NOMO-1 treated with DMSO at 0.1 percent for 48 hours (cell line): ENCODE results near the gene LYPD6B.
A peak's percentile ranks its signal among the peaks of the same experiment; 100 is the strongest.

Experiments
- DNase-seq: peaks from one replicate; lab custom pipeline; 2025; ENCODE audit not compliant: unreplicated experiment; lab: John Stamatoyannopoulos, UW

Gene LYPD6B

DNA sequence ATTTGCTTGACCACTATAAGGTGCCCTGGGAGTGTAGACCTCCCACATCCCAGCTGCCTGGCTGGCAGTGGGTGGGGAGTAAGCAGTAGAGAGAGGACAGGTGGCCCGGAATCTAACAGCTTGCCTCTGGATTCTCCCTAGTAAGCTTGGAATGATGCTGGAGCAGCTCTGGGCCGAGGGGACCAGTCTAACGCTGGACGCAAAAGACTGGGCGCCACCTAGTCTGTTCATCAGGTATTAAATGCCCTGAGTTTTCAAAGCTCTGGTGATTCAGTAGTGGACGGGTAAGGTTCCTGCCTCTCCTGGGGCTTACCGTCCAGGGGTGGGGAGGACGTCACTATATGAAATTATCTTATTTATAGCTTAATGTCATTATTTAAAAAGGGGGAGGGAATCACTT is 648 bp upstream of the LYPD6B start:
- DNase-seq = no peak

DNA sequence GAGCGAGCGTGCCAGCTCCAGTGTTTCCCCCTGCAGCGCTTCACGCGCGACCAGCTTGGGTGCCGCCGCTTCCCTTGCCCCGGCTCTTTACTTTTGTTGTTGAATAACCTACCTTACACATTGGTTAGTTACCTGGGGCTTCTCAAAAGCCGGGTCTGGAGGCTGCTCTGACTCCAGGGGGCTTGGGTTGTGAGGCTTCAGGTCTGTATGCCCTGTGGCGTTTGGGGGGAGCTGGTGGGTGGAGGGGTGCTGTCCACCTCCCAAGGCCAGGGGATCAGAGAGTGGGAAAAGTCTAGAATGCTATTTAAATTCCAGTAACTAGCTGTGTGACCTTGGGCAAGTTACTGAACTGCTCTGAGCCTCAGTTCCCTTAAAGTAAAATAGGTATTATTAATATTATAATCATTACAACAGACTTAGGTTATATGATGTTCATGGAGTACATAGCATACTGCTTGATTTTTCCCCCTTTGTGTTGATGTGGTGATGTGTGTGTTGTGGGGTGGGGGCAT is 770 bp downstream of the LYPD6B start:
- DNase-seq = no peak

DNA sequence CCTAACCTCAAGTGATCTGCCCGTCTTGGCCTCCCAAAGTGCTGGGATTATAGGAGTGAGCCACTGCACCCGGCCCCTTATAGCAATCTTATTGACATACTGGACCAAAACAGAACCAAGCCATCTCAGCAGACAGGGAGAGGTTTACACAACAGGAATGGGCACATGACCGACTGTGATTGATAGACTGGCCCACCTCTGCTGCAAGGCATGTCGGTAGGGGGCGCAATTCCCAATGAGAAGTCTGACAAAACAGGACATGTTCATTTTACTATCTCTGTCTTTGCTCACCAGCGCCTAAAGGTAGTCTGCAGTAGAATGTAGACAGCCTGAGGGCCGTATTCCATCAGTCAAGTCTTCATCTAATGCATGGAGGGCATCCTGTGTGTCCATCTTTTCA is 2.0 kb downstream of the LYPD6B start:
- DNase-seq = peak; percentile 57

DNA sequence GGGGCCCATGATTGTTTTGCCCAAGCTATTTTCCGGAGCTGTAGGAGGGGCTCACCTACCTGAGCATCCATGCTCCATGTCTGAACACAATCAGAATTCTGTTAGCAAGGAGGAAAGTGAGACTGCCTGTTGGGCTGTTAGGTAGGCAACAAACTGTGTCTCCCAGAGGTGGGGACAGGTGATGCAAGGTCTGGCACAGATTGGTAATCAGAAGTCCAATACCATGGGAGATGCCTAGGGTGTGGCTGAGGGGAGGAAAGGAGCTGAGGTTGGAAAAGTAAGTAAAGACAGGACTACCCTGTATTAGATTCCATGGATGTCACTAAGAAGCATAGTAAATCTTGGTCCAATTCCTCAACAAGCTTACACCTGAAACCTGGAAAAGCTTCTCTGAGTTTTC is 3.0 kb downstream of the LYPD6B start:
- DNase-seq = no peak

DNA sequence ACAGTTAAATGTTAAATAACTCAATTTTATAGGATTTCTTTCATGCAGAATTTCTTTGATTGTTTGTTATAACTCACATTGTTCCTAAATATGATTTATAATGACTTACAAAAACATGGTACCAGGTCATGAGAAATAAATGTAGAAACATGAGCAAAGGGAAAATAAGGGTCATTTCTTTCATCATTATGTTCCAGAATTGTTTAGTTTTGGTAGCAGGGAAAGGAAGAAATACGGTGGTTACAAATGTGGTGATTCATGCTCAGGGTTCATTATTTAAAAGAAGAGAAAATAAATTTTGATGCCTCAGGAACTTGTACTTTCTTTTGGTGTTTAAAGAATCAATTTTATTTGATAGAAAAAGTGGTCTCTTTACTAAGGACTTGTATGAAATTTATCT is 4.4 kb downstream of the LYPD6B start:
- no peak for DNase-seq

DNA sequence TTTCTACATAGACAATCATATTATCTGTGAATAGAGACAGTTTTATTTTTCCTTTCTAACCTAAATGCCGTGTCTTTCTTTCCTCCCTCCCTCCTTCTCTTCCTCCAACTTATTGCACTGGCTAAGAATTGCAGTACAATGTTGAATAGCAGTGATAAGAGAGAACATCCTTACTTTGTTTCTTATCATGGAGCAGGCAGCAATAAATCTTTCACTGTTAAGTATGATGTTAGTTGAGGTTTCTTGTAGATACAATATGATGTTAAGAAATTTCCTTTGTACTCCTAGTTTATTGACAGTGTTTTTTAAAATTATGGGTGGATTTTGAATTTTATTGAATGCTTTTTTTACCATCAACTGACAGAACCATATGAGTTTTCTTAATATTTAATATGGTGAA is 6.0 kb downstream of the LYPD6B start:
- DNase-seq = no peak

DNA sequence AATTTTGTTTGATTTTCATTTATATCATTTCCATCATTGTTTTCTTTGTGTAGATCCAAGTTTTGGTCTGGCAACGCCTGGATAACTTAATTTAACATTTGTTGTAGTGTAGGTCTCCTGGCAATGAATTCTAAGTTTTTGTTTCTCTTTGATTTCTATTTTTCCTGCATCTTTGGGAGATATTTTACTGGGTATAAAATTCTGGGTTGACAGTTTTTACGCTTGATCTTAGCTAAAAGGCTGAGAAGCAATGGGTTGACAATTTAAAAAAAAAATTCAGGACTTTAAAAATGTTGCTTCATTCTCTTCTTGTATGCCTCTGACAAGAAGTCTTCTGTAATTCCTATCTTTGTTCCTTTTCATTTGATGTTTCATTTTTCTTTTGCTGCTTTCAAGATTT is 8.6 kb downstream of the LYPD6B start:
- DNase-seq = no peak

DNA sequence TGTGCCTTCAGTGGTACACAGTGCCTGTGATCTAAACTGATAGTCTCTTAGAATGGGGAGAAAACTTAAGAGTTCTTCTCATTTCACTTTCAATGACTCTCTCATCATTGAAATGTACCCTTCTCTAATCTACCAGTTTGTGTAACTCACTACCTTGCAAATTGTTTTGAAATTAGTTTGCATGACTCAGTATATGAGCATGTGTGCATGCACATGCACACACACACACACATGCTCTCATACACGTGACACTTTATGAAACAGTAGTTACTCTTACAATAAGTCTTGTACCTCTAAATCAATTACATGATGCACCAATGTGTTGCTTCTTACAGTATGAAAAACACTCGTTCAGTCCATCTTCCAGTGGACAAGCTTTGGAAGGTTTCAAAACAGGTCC is 10.6 kb downstream of the LYPD6B start:
- DNase-seq = no peak

DNA sequence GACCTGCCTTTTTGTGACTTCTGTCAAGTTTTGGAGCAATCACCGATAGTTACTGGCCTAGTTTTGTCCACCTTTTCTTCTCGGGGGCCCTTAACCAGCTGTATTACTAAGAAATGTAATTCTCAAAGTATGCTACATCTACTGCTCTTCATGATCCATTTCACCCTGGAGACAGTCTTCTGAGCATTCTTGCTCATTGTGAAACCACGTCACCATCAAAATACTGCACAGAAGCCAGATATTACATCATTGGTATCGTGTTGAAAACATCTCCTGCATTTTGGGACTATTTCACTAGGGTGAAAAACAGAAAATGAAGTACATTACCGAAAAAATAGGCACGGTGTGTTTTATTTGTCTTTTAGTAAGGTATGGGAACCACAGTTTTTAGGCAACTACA is 11.7 kb downstream of the LYPD6B start:
- no peak for DNase-seq

DNA sequence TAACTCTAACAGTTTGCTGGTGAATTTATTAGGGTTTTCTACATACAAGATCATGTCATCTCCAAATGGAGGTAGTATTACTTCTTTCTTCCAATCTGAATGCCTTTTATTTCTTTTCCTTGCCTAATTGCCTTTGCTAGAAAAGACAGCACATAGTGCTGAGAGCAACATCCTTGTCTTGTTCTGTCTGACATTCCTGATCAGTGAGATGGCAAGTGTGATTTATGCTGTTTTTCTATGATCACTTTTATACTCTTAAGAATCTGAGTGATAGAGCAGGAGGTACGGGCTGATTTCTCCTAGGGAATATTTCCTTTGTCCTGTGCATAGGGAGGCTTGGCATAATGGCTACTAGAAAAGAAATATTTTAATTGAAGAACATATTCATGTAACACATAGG is 17.3 kb downstream of the LYPD6B start:
- no peak for DNase-seq

DNA sequence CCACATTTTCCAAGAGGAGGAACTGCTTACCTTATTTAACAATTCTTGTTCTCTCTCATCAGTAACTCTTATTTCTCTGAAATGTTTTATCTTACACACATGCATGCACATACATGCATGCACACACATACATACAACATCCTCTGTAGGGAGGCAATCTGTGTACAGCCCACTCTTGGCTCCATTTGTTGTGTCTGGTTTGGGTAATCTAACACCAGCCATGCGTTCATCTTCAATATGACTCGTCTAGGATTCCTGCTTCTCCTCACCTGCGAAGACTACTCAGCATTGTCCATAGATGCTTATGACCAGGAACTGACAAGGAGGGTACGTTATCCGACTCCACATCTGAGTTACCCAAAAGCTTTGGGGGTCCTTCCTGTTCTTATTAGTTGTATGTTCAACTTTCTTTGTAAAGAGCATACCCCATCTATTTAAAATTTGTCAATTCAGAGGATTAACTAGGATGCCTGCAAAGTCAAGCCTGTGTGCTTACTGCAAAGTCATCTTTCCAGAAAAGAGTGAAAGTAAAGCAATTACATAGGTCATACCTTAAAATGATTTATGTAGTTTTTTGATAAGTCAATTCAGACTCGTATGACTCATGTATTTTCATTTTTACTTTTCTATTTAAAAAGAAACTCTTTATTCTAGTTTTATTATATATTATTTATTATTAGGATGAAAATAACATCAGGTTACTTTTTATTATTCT is 18.2 kb downstream of the LYPD6B start:
- DNase-seq = no peak

DNA sequence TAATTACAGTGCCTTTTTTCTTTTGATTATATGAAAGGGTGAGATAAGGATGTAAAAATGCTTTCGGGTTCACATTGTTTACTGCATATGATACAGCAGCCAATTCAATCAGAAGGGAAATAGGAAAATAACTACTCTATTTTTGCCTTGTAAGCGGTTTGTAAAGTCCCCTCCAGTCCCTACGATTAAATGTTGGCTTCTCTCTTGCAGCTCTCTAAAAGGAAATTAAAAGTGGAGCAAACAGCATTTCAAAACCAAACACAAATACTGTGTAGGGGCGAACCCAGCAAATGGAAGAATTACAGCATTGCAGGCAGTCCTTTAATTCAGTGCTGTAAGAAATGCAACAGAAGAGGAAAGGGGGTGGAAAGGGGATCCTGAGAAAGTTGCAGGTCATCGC is 18.9 kb downstream of the LYPD6B start:
- no peak for DNase-seq

DNA sequence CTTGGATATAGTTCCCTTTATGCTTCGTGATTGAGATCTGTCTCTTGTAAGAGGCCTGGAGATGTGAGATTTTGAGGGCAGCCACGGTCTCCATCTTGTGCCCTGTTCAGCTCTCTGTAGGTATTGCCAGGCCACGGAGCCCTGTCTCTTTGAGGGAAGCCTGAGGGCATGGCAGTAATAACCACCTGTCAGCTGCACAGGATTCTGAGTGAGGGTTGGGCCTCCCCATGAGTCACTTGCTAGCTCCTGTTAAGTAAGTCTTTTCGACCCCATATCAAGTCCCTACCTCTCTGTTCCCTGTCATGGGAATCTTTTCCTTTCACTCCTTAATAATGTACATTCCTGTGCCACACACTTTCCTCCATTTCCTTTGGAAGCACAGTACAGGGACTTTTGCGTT is 20.4 kb downstream of the LYPD6B start:
- DNase-seq = no peak

DNA sequence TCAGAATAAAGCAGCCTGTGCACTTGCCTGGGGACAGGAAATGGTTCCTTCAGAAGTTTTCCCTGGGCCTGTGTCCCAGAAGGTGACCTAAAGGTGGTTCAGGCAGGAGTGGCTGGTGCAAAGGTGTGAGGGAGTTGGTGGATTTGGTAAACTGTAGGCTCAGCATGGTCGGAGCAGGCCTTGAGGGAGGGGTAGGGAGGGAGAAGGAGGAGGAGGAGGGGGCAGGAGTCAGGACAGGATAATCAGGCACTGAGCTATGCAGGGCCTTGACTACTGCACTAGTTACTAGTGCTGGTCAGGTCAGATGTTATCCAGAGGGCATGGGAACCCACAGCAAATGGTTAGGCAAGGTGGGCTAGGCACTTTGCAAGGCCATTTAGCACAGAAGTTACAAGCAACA is 21.3 kb downstream of the LYPD6B start:
- no peak for DNase-seq

DNA sequence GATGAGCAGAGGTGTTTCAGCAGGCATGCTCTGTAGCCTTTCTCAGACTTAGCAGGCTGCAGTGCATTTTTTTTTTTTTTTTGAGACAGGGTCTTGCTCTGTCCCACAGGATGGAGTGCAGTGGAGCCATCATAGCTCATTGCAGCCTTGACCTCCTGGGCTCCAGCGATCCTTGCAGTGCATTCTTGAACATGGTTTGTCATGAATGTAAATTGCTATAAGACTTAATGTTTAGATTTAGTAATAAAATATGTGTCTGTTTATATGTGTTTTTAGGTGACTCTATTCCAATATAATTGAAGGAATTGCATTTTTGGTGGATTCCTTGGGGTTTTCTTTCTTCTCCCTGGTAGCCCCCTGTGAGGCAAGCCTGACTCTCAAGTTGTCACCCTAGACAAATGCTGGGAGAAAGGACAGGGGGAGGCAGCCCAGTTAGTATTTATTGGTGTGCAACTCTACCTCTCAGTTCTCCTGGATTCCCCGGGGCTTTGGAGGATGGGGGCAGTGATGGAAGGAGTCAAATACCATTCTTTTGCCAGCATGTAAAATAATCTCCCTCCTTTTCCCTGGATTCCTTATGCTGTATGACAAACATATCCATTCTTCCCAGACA is 22.7 kb downstream of the LYPD6B start:
- no peak for DNase-seq

DNA sequence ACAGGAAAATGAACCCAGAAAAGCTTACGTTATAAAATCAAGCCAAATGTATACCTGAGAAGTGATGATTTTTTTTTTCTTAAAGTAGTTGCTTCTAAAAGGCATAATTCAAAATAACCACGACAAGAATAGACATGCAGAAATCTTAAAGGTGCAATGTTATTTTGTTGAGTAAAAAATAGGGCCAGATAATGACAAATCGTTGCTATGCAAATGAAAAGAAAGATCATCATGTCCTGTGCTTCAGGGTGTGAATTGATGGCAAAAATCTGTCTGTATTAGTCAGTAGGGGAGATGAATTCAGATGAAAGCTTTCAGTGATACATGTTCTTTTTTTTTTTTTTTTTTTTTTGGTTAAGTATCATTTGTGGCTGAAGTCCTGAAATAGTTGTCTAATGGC is 24.0 kb downstream of the LYPD6B start:
- DNase-seq = no peak

DNA sequence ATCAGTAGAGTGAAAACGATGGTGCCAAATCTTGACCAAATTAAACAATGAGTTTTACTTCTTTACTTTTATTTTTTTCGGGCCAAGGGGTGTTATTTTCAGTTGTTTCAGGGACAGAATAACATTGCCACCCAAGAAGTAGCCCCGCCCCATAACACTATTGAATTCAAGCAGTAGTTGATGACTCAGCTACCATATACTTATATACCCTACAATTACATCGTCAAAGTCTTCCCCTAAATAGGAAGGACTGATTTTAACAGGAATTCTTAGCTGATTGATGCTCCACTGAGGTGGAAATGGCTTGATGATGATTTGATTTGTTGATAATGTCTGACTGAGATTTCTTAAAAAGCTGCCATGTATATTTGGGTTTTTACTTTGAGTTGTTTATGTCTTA is 24.7 kb downstream of the LYPD6B start:
- no peak for DNase-seq

DNA sequence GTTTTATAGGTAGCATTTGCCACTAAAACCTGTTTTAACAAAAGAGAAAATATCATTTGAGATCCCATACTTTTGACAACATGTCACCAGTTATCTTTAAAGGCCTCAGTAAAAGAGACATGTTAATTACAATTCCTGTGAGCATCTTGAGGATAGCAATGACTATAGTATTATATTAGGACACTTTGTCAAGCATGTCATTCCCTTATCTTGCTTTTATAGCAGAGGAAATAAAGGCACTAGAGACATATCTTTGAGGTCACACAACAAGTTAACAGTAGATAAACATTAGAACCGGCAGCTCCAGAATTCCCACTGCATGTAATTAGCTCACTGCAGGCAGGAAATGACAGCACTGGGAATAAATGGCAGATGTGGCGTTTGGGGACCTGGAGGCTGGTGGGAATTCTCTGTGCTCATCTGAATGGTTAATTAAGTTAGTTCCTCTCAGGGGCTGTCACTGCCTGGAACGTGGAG is 25.9 kb downstream of the LYPD6B start:
- no peak for DNase-seq

DNA sequence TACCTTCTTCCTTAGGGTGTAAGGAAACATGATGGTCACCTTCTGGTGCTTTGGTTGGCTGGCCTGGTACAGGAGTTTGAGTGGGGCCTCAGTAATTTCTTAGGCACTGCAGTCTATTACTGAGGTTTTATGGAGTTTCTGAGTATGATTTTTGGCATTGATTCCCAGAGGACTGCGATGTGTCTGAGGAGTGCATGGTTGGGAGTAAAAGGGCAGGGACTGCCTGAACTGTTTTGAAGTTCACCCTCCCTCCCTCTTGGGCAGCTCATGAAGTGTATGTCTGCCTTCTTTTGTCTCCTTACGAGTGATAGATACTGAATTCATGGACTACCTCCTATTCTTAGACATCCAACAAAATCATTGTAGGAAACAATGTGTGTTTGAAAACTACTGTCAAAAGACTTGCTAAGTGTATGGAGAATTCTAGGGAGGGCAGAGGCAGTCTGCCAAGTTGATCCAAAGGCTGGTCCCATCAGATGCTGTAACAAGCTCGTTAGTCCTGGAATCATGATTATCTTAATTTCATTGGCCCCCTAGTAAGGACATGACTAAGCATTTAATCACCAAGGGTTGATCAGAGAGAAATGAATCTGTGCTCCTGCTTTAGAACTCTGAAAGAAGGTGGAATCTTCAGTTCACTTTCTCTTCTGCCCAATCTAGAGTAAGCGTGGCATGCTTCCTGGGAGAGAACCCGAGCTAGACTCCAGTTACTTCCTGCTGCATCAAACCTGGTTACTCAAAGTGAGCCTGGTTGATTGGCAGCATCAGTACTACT is 26.5 kb downstream of the LYPD6B start:
- DNase-seq = no peak

DNA sequence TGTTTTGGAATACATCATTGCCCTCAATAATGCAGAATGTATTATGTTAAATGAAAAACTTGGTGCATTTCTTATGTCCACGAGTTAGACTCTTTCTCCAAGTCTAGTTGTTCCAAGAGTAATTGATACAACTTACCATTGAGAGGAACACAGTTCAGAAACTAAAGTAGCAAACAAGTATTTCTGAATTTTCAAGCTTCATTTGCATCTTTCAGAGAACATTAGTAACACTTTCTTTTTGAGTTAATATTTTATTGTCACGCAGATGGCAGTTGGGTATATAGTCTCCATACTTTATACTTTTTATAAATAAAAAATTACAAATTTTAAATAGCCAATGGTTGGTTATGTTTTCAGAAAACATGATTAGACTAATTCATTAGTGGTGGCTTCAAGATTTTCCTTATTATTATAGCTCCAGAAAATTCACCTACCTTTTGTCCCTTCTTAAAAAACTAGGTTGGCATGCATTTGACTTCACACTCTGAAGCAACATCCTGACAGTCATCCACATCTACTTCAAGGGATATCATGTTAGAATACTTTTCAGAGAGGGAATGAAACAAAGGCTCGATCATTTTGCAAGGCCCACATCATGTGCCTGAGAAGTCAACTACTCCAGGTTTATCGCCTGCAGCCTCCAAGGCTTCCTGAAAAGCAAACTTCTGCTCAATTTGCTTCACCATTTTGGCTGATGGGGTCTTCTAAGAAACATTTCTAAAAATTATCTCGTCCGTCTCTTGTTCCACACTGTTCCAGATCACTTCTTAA is 29.9 kb downstream of the LYPD6B start:
- DNase-seq = no peak
